Measurements from ENCODE around the gene AGXT2.

DNA sequence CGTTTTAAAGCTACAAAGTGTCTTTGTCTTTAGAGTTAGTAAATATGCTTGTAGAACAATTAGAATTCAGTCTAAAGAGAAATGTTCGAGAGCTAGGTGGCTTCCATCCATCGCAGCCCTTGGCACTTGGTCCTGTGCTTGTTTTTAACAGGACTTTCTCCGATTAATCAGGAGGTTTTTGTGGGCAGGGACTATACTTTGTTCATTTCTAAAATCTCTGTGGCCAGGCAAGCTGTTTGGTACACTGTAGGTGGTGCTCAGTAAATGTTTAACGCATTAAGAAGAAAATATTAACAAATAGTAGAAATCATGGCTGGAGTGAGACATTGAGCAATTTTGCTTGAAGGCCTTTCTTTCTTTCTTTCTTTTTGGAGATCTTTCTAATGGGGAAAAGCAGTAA lies 20.8 kb downstream of the AGXT2 start:
- TF ChIP-seq NFRKB (IDR thresholded peaks at IDR 0.05) (no peak), FOXA1 (IDR thresholded peaks at IDR 0.05) (no peak), TARDBP (IDR thresholded peaks at IDR 0.05) (no peak), ARNT (IDR thresholded peaks at IDR 0.05) (no peak), SUZ12 (IDR thresholded peaks at IDR 0.05) (no peak), BHLHE40 (IDR thresholded peaks at IDR 0.05; ENCODE audit: borderline replicate concordance) (no peak)
- TF ChIP-seq, protein P1, sequence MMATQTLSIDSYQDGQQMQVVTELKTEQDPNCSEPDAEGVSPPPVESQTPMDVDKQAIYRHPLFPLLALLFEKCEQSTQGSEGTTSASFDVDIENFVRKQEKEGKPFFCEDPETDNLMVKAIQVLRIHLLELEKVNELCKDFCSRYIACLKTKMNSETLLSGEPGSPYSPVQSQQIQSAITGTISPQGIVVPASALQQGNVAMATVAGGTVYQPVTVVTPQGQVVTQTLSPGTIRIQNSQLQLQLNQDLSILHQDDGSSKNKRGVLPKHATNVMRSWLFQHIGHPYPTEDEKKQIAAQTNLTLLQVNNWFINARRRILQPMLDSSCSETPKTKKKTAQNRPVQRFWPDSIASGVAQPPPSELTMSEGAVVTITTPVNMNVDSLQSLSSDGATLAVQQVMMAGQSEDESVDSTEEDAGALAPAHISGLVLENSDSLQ (IDR thresholded peaks at IDR 0.05), result no peak
